ENCODE results near the gene TMEM132A. TPM values are rescaled to one million over a fixed set of nuclear protein-coding genes. Genes with fewer than 3 reads are reported as not detected.

Gene TMEM132A
- total and polyA plus RNA-seq, 10 of the 15 experiments (the other 5 are each of a cell fraction or from before 2014, with no cell fraction given), result 0.16 to 25.0 (median 4.3) TPM

DNA sequence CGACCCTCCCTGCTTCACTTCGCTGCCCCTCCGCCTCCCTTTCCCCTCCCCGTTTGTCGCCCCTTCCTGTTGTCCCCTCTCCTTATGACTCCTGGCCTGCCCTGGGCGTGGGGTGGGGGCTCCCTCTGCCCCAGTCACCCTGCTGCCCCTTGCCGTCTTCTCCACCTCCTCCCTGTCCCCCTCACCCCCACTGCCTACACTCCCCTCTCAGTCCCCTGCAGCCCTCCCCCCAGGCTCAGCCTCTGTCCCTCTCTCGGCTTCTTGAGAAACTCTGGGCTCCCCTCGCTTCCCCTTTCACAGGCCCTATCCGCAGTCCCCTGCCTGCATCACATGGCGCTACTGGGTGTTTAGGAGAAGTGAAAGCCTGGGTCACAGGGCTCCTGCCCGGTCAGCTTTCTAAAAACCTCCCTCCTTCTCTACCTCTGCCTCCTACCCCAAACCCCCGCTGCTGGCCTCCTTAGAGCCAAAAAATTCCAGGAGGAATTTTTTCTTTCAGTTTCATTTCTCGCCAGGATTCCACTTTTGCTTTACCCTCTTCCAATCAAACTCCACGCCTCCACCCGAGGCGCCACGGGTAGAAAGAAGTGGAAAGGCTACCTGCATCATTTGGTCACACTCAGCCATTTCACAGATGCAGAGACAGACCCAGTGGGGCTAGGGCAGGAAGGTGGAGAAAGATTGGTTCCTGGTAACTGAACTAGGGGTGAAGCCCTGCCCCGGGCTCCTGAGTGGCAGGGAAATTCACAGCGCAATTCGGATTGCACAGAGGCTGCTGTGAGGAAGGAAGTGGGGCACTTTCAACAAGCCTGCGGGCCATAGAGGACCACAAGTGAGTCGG lies 27.9 kb downstream of the TMEM132A start, which contains the start of gene SLC15A3 (continued):
- TF ChIP-seq TAF1 (IDR thresholded peaks at IDR 0.05; ENCODE audit: borderline replicate concordance, low read depth, low read length) (peak; percentile 70; the same call in 1 of the 2 replicates), IRF4 (IDR thresholded peaks at IDR 0.05; ENCODE audit: low read depth, low read length) (peak; percentile 57), SUPT20H (IDR thresholded peaks at IDR 0.05; ENCODE audit: borderline replicate concordance, control insufficient read depth, low read depth, low read length) (no peak), SMAD1 (IDR thresholded peaks at IDR 0.05; ENCODE audit: low read depth, partially characterized antibody) (peak; percentile 46), JUNB (IDR thresholded peaks at IDR 0.05) (no peak), POLR2AphosphoS2 (IDR thresholded peaks at IDR 0.05; ENCODE audit: low read depth, low read length) (no peak; the same call in 1 of the 2 replicates), CBX3 (IDR thresholded peaks at IDR 0.05; ENCODE audit: borderline replicate concordance, low read depth) (no peak), KAT2A (conservative IDR thresholded peaks at IDR 0.05; ENCODE audit: control insufficient read depth, low read depth, low read length) (no peak), PML (IDR thresholded peaks at IDR 0.05; ENCODE audit: low read length) (peak; percentile 77; the same call in 1 of the 2 replicates), IKZF2 (IDR thresholded peaks at IDR 0.05) (peak; percentile 99 to 100), MEF2A (IDR thresholded peaks at IDR 0.05; ENCODE audit: insufficient read depth, low read depth, low read length) (peak; percentile 40; the same call in 1 of the 2 replicates), CREB1 (IDR thresholded peaks at IDR 0.05; ENCODE audit: low read depth) (peak; percentile 46), CREM (IDR thresholded peaks at IDR 0.05; ENCODE audit: low read depth) (no peak), ZNF622 (IDR thresholded peaks at IDR 0.05) (no peak), CBFB (IDR thresholded peaks at IDR 0.05; ENCODE audit: low read depth) (peak; percentile 43; the same call in 1 of the 2 replicates), KLF5 (IDR thresholded peaks at IDR 0.05; ENCODE audit: partially characterized antibody) (no peak), SMAD5 (IDR thresholded peaks at IDR 0.05; ENCODE audit: low read depth) (0 out of 2 replicates have a peak, but pooled peaks have one; percentile 65), MYB (IDR thresholded peaks at IDR 0.05; ENCODE audit: borderline replicate concordance, low read depth, low read length) (no peak; the same call in 1 of the 2 replicates), NRF1 (conservative IDR thresholded peaks at IDR 0.05; ENCODE audit: low read depth, low read length) (no peak), CHD1 (IDR thresholded peaks at IDR 0.05; ENCODE audit: low read depth, low read length) (0 out of 2 replicates have a peak, but pooled peaks have one; percentile 25), RUNX3 (IDR thresholded peaks at IDR 0.05; ENCODE audit: low read length) (peak; percentile 62), NR2F1 (conservative IDR thresholded peaks at IDR 0.05) (peak; percentile 91), POU2F2 (IDR thresholded peaks at IDR 0.05; ENCODE audit: borderline replicate concordance, low read depth, low read length) (peak; percentile 33; the same call in 1 of the 3 replicates), EED (IDR thresholded peaks at IDR 0.05; ENCODE audit: low read depth) (peak; percentile 94), POLR2A (IDR thresholded peaks at IDR 0.05; ENCODE audit: low read depth, low read length) (peak; percentile 85), BMI1 (IDR thresholded peaks at IDR 0.05; ENCODE audit: borderline replicate concordance) (no peak)
- TF ChIP-seq, protein P1, sequence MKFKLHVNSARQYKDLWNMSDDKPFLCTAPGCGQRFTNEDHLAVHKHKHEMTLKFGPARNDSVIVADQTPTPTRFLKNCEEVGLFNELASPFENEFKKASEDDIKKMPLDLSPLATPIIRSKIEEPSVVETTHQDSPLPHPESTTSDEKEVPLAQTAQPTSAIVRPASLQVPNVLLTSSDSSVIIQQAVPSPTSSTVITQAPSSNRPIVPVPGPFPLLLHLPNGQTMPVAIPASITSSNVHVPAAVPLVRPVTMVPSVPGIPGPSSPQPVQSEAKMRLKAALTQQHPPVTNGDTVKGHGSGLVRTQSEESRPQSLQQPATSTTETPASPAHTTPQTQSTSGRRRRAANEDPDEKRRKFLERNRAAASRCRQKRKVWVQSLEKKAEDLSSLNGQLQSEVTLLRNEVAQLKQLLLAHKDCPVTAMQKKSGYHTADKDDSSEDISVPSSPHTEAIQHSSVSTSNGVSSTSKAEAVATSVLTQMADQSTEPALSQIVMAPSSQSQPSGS (IDR thresholded peaks at IDR 0.05; ENCODE audit: low read length), result peak; percentile 29; the same call in 1 of the 2 replicates
- TF ChIP-seq, protein P2, sequence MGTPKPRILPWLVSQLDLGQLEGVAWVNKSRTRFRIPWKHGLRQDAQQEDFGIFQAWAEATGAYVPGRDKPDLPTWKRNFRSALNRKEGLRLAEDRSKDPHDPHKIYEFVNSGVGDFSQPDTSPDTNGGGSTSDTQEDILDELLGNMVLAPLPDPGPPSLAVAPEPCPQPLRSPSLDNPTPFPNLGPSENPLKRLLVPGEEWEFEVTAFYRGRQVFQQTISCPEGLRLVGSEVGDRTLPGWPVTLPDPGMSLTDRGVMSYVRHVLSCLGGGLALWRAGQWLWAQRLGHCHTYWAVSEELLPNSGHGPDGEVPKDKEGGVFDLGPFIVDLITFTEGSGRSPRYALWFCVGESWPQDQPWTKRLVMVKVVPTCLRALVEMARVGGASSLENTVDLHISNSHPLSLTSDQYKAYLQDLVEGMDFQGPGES (IDR thresholded peaks at IDR 0.05), result no peak
- TF ChIP-seq, protein P3, sequence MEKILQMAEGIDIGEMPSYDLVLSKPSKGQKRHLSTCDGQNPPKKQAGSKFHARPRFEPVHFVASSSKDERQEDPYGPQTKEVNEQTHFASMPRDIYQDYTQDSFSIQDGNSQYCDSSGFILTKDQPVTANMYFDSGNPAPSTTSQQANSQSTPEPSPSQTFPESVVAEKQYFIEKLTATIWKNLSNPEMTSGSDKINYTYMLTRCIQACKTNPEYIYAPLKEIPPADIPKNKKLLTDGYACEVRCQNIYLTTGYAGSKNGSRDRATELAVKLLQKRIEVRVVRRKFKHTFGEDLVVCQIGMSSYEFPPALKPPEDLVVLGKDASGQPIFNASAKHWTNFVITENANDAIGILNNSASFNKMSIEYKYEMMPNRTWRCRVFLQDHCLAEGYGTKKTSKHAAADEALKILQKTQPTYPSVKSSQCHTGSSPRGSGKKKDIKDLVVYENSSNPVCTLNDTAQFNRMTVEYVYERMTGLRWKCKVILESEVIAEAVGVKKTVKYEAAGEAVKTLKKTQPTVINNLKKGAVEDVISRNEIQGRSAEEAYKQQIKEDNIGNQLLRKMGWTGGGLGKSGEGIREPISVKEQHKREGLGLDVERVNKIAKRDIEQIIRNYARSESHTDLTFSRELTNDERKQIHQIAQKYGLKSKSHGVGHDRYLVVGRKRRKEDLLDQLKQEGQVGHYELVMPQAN (conservative IDR thresholded peaks at IDR 0.05), result no peak
